ENCODE results near the gene TMEM187. TPM values are rescaled to one million over a fixed set of nuclear protein-coding genes. Genes with fewer than 3 reads are reported as not detected.
A peak's percentile ranks its signal among the peaks of the same experiment; 100 is the strongest.

The TMEM187 gene
- total and polyA plus RNA-seq, 2 of the 4 experiments (the other 2 are of a cell fraction): 3.4 to 6.2 TPM

DNA sequence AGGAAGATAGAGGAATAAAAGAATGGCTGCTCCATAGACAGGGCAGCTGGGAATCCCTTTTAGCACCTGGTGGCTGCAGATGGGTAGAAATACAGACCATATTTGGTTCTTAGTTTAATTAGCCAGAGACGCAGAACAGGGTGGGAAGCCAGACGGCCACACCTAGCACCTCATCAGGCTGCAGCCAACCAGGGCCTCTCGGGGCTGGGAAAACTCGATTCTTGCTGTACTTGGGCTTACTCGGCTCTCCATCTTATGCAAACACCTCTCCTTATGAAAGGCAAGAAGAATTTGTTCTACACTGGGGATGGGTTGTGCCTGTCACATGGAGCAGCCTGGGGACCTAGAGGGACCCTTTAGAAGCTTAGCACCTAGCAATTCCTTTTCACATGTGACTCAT lies 27.5 kb downstream of the TMEM187 start:
- DNase-seq (no peak), ATAC-seq (ENCODE audit: low read depth) (no peak)
- Histone ChIP-seq H3K56ac (ENCODE audit: extremely low read depth, insufficient read depth, low read length) (no peak overlapping the region), H2AFZ (replicated peaks; ENCODE audit: low read length, poor library complexity) (peak overlapping the region; percentile 11), H2AK5ac (ENCODE audit: low read depth, low read length) (no peak overlapping the region), H3K9me3 (ENCODE audit: control insufficient read depth, insufficient read depth, low read length) (no peaks in the 10 kb centered on the region), H2AK9ac (replicated peaks; ENCODE audit: low read depth, low read length, poor library complexity) (peak overlapping the region; percentile 6), H4K8ac (ENCODE audit: low read depth in 2 of 2, low read length in 2 of 2) (no peak overlapping the region), H3K4me2 (ENCODE audit: low read depth, low read length) (no peak overlapping the region), H3K79me1 (ENCODE audit: low read depth in 1 of 2, low read length in 2 of 2) (no peaks in the 10 kb centered on the region), H3K36me3 (ENCODE audit: control insufficient read depth, insufficient read depth, low read length) (no peaks in the 10 kb centered on the region), H2BK120ac (ENCODE audit: low read depth, low read length) (no peak overlapping the region), H4K5ac (ENCODE audit: low read depth, low read length) (no peak overlapping the region), H3K9ac (ENCODE audit: low read depth, low read length) (no peak overlapping the region), H3K14ac (replicated peaks; ENCODE audit: low read depth, low read length) (no peak overlapping the region), H3K9me1 (ENCODE audit: insufficient read depth, low read length) (0 out of 2 replicates have a peak, but pooled peaks cover 4% of the 10 kb centered on the region), H4K20me1 (ENCODE audit: insufficient read depth, low read length) (no peaks in the 10 kb centered on the region), H4K91ac (ENCODE audit: insufficient read depth, low read depth, low read length) (no peak overlapping the region), H3K27ac (ENCODE audit: insufficient read depth, low read length) (no peak overlapping the region), H3K4me3 (ENCODE audit: insufficient read depth, low read depth, low read length) (no peak overlapping the region), H3K4ac (ENCODE audit: low read depth, low read length) (no peak overlapping the region), H3K4me1 (ENCODE audit: control insufficient read depth, insufficient read depth, low read length) (peaks cover 2% of the 10 kb centered on the region), H3K23ac (ENCODE audit: low read depth, low read length) (no peak overlapping the region), H2BK15ac (ENCODE audit: low read depth, low read length) (no peak overlapping the region), H2BK5ac (ENCODE audit: low read depth, low read length, poor library complexity, severe bottlenecking) (no peak overlapping the region), H3K18ac (ENCODE audit: low read depth, low read length) (no peak overlapping the region), H2BK20ac (ENCODE audit: low read depth, low read length) (no peak overlapping the region), H3K27me3 (ENCODE audit: control insufficient read depth, insufficient read depth, low read length) (no peaks in the 10 kb centered on the region)
- in situ Hi-C loops (cut with MboI; ENCODE audit: low sequenced_read_pairs): no loop called here
- dilution Hi-C loops (cut with HindIII; ENCODE audit: low sequenced_read_pairs, unreplicated experiment): no loop called here
- POLR2A ChIA-PET (ENCODE audit: unreplicated experiment): no interaction called here
- WGBS, 2 experiments (ENCODE audit: extremely low coverage in 2 of 2, insufficient read length in 1 of 2): no CpG with 5 or more reads among the region's 5 CpGs
- intact Hi-C loops (cut with micrococcal nuclease): no loop called here
- BruUV-seq (replicated peaks): no TSS peak
- CTCF ChIA-PET: no interaction called here
- no peak for TF ChIP-seq RCOR1 (IDR thresholded peaks at IDR 0.05; ENCODE audit: insufficient replicate concordance, low read length)
- no peak for TF ChIP-seq BHLHE40 (IDR thresholded peaks at IDR 0.05; ENCODE audit: low read depth, low read length)
- no peak for TF ChIP-seq POLR2A (IDR thresholded peaks at IDR 0.05; ENCODE audit: low read depth, low read length)
- no peak for TF ChIP-seq RAD21 (IDR thresholded peaks at IDR 0.05; ENCODE audit: low read length)
- TF ChIP-seq, protein P1, sequence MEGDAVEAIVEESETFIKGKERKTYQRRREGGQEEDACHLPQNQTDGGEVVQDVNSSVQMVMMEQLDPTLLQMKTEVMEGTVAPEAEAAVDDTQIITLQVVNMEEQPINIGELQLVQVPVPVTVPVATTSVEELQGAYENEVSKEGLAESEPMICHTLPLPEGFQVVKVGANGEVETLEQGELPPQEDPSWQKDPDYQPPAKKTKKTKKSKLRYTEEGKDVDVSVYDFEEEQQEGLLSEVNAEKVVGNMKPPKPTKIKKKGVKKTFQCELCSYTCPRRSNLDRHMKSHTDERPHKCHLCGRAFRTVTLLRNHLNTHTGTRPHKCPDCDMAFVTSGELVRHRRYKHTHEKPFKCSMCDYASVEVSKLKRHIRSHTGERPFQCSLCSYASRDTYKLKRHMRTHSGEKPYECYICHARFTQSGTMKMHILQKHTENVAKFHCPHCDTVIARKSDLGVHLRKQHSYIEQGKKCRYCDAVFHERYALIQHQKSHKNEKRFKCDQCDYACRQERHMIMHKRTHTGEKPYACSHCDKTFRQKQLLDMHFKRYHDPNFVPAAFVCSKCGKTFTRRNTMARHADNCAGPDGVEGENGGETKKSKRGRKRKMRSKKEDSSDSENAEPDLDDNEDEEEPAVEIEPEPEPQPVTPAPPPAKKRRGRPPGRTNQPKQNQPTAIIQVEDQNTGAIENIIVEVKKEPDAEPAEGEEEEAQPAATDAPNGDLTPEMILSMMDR (conservative IDR thresholded peaks at IDR 0.05; ENCODE audit: low read depth, low read length): no peak

Measured in IMR-90 (cell line).